Activated T-cell treated with anti-CD3 and anti-CD28 coated beads, Interleukin-2, amount 50 U/mL, for 72 hours (primary cell): ENCODE results near the gene UBE2L3. TPM values are rescaled to one million over a fixed set of nuclear protein-coding genes. Genes with fewer than 3 reads are reported as not detected.

Experiments
- ATAC-seq, 2 donors: fragments of 150-1000 bp; cut with Tn5 transposase; replicated peaks in 1 of 2; 2 replicates each; pipeline ENCODE4 v1.10.0; 2021; ENCODE audit warnings: moderate library complexity in 2 of 2, mild to moderate bottlenecking in 1 of 2
- DNase-seq, 2 donors: peaks; one replicate each; pipeline ENCODE4 v3.0.0; 2021 to 2022; ENCODE audit warnings: mixed read lengths in 1 of 2
- H3K27ac Mint-ChIP-seq: one replicate; pipeline ENCODE4 v1.8.0; 2022; ENCODE audit warnings: mild to moderate bottlenecking, moderate library complexity, mixed read lengths
- H3K27me3 Mint-ChIP-seq: one replicate; pipeline ENCODE4 v1.8.0; 2022; ENCODE audit warnings: low read depth, mixed read lengths
- H3K36me3 Mint-ChIP-seq, 2 donors: one replicate each; pipeline ENCODE4 v1.8.0; 2022; ENCODE audit warnings: mixed read lengths in 2 of 2, mild to moderate bottlenecking in 1 of 2; ENCODE audit not compliant: insufficient read depth in 2 of 2
- H3K4me1 Mint-ChIP-seq: one replicate; pipeline ENCODE4 v1.8.0; 2022; ENCODE audit warnings: low read depth, mixed read lengths
- H3K4me3 Mint-ChIP-seq, 2 donors: one replicate each; pipeline ENCODE4 v1.8.0; 2022; ENCODE audit warnings: mild to moderate bottlenecking in 2 of 2, mixed read lengths in 2 of 2, moderate library complexity in 2 of 2
- H3K9me3 Mint-ChIP-seq, 2 donors: one replicate each; pipeline ENCODE4 v1.8.0; 2022; ENCODE audit warnings: mixed read lengths in 2 of 2
- total RNA-seq, 2 donors: library from RNA; stranded (reverse); gene quantifications; one replicate each; pipeline ENCODE4 v1.2.3, GENCODE V29; 2022

Gene UBE2L3
- total RNA-seq, 2 donors from 2014 or later = 42.7 to 43.5 TPM

GRCh38 chr22:21657360-21658032 is 90.0 kb downstream of the UBE2L3 start:
- peak; percentile 95 to 97 for ATAC-seq
- DNase-seq = peak; percentile 87 to 88
- H3K27ac Mint-ChIP-seq = no peak overlapping the region
- peak overlapping the region; percentile 66 to 94 for H3K4me3 Mint-ChIP-seq
- H3K27me3 Mint-ChIP-seq = no peaks in the 10 kb centered on the region
- no peaks in the 10 kb centered on the region for H3K36me3 Mint-ChIP-seq
- H3K4me1 Mint-ChIP-seq = peaks cover 12% of the 10 kb centered on the region
- H3K9me3 Mint-ChIP-seq = no peaks in the 10 kb centered on the region

GRCh38 chr22:21659864-21660525 is 92.5 kb downstream of the UBE2L3 start:
- no peaks in the 10 kb centered on the region for H3K27me3 Mint-ChIP-seq
- H3K9me3 Mint-ChIP-seq = no peaks in the 10 kb centered on the region
- H3K4me3 Mint-ChIP-seq = no peak overlapping the region
- ATAC-seq (no peak), DNase-seq (no peak)
- H3K4me1 Mint-ChIP-seq = peaks cover 14% of the 10 kb centered on the region
- H3K27ac Mint-ChIP-seq = no peak overlapping the region
- no peaks in the 10 kb centered on the region for H3K36me3 Mint-ChIP-seq

- no peaks in the 10 kb centered on the region for H3K36me3 Mint-ChIP-seq
- ATAC-seq = no peak
- H3K4me3 Mint-ChIP-seq = no peak overlapping the region
- H3K9me3 Mint-ChIP-seq = no peaks in the 10 kb centered on the region
- no peak for DNase-seq
- peaks cover 20% of the 10 kb centered on the region for H3K4me1 Mint-ChIP-seq
- no peak overlapping the region for H3K27ac Mint-ChIP-seq
- no peaks in the 10 kb centered on the region for H3K27me3 Mint-ChIP-seq
These were observed 93.4 kb downstream of the UBE2L3 start for GRCh38 chr22:21660904-21661303.

- H3K36me3 Mint-ChIP-seq = no peaks in the 10 kb centered on the region
- no peak overlapping the region for H3K27ac Mint-ChIP-seq
- DNase-seq (no peak), ATAC-seq (no peak)
- H3K4me3 Mint-ChIP-seq = no peak overlapping the region
- H3K4me1 Mint-ChIP-seq = peaks cover 20% of the 10 kb centered on the region
- H3K9me3 Mint-ChIP-seq = no peaks in the 10 kb centered on the region
- no peaks in the 10 kb centered on the region for H3K27me3 Mint-ChIP-seq
These were observed 94.5 kb downstream of the UBE2L3 start for GRCh38 chr22:21661991-21662390.

- no peaks in the 10 kb centered on the region for H3K9me3 Mint-ChIP-seq
- peaks cover 30% of the 10 kb centered on the region for H3K4me1 Mint-ChIP-seq
- peak overlapping the region in 1 of 2 donors; percentile 17 for H3K4me3 Mint-ChIP-seq
- H3K36me3 Mint-ChIP-seq = no peaks in the 10 kb centered on the region
- no peak for ATAC-seq
- H3K27ac Mint-ChIP-seq = no peak overlapping the region
- no peak for DNase-seq
- no peaks in the 10 kb centered on the region for H3K27me3 Mint-ChIP-seq
These were observed 96.2 kb downstream of the UBE2L3 start for GRCh38 chr22:21663738-21664137.

GRCh38 chr22:21665047-21665851 is 97.7 kb downstream of the UBE2L3 start:
- no peaks in the 10 kb centered on the region for H3K27me3 Mint-ChIP-seq
- no peaks in the 10 kb centered on the region for H3K36me3 Mint-ChIP-seq
- H3K4me1 Mint-ChIP-seq = peaks cover 34% of the 10 kb centered on the region
- ATAC-seq (no peak), DNase-seq (no peak)
- H3K9me3 Mint-ChIP-seq = no peaks in the 10 kb centered on the region
- peak overlapping the region; percentile 98 to 99 for H3K4me3 Mint-ChIP-seq
- peak overlapping the region; percentile 72 for H3K27ac Mint-ChIP-seq

GRCh38 chr22:21666786-21667185 is 99.3 kb downstream of the UBE2L3 start:
- ATAC-seq = no peak
- no peaks in the 10 kb centered on the region for H3K27me3 Mint-ChIP-seq
- H3K36me3 Mint-ChIP-seq = no peaks in the 10 kb centered on the region

GRCh38 chr22:21669026-21669425 is 101.5 kb downstream of the UBE2L3 start:
- no peak for ATAC-seq
- no peaks in the 10 kb centered on the region for H3K27me3 Mint-ChIP-seq
- peak overlapping the region; percentile 79 for H3K27ac Mint-ChIP-seq
- H3K36me3 Mint-ChIP-seq = no peaks in the 10 kb centered on the region
- no peak for DNase-seq
- peaks cover 34% of the 10 kb centered on the region for H3K4me1 Mint-ChIP-seq
- H3K9me3 Mint-ChIP-seq = no peaks in the 10 kb centered on the region
- peak overlapping the region; percentile 7 to 54 for H3K4me3 Mint-ChIP-seq

More at GRCh38 chr22:21666786-21667185, 99.3 kb downstream of the UBE2L3 start:
- Mint-ChIP-seq H3K4me3 (peak overlapping the region; percentile 98 to 99), H3K4me1 (peaks cover 34% of the 10 kb centered on the region), H3K9me3 (no peaks in the 10 kb centered on the region), H3K27ac (peak overlapping the region; percentile 63)
- DNase-seq = no peak

- DNase-seq = no peak
- H3K27ac Mint-ChIP-seq = no peak overlapping the region
- H3K36me3 Mint-ChIP-seq = peaks cover 2 to 10% of the 10 kb centered on the region in 2 donors
- H3K4me1 Mint-ChIP-seq = peaks cover 16% of the 10 kb centered on the region
- no peaks in the 10 kb centered on the region for H3K9me3 Mint-ChIP-seq
- no peak overlapping the region for H3K4me3 Mint-ChIP-seq
- ATAC-seq = no peak
- H3K27me3 Mint-ChIP-seq = no peaks in the 10 kb centered on the region
These were observed 104.7 kb downstream of the UBE2L3 start for GRCh38 chr22:21672107-21672629.

Other genes with a start within 250 kb of the UBE2L3 start
- gene RIMBP3B, start 184.0 kb upstream of the UBE2L3 start, total RNA-seq = under 1 TPM in 1 of 2 donors, not detected in 1; 0.12 TPM
- 1 to 10 TPM; 4.3 to 5.1 TPM for gene HIC2, start 150.3 kb upstream of the UBE2L3 start, total RNA-seq
- gene TMEM191C, start 100.3 kb upstream of the UBE2L3 start, total RNA-seq = 1 to 10 TPM; 1.5 to 3.0 TPM
- gene RIMBP3C, start 16.3 kb upstream of the UBE2L3 start, total RNA-seq = under 1 TPM in 1 of 2 donors, not detected in 1; 0.19 TPM
- 10 to 100 TPM; 39.7 to 48.8 TPM for gene YDJC, start 62.3 kb downstream of the UBE2L3 start, total RNA-seq
- under 1 TPM; 0.22 to 0.51 TPM for gene CCDC116, start 65.0 kb downstream of the UBE2L3 start, total RNA-seq
- gene SDF2L1, start 74.6 kb downstream of the UBE2L3 start, total RNA-seq = 10 to 100 TPM; 22.8 to 29.9 TPM
- gene PPIL2, start 98.3 kb downstream of the UBE2L3 start, total RNA-seq = 10 to 100 TPM; 36.4 to 39.5 TPM
- 1 to 10 TPM; 2.5 to 4.4 TPM for gene YPEL1, start 168.1 kb downstream of the UBE2L3 start, total RNA-seq